GM20431 (cell line): ENCODE measurements around the gene CSNK2B.

Experiments
- in situ Hi-C: fragments of 300-500 bp; cut with MseI, MboI; formaldehyde crosslinking; loops from one replicate; pipeline ENCODE4 v1.15.0; 2020; ENCODE audit warnings: low sequenced_read_pairs; ENCODE audit not compliant: unreplicated experiment

CSNK2B gene

GRCh38 chr6:31660381-31661261 lies 5.3 kb upstream of the CSNK2B start, which contains the start of gene C6orf47:
C6orf47 (minus strand) TSS chr6:31660778; CDS start chr6:31659947, 831 bp downstream.
- in situ Hi-C loops, result no loop called here

GRCh38 chr6:31661262-31662123 lies 4.4 kb upstream of the CSNK2B start:
- in situ Hi-C loops, result no loop called here

DNA sequence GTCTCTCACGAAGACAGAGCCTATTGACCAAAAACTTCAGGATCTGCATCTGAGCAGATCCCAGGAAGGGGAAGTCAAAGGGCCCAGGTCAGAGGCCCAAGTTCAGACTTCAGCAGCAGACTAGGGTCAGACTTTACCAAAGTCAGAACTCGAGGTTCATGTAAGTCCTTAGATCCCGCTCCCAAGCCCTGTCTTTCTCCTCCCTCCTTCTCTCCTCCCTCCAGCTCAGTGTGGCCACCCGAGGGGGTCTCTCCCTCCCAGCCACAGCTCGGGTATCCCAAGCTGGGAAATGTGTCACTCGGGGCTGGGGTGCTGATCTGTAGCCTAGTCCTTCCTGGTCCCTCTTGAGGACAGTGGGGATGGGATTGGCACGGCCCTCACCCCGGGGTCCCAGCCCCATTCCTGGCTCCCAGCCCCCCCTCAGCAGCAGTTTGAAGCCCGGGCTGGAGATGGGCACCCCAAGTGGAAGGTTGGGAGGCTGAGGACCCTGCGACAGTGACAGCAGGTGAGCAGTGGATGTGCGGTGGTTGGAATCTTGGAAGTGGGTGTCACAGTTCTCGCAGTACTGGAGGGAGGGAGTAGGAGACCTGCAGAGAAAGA lies 3.7 kb upstream of the CSNK2B start:
- in situ Hi-C loops, result no loop called here

DNA sequence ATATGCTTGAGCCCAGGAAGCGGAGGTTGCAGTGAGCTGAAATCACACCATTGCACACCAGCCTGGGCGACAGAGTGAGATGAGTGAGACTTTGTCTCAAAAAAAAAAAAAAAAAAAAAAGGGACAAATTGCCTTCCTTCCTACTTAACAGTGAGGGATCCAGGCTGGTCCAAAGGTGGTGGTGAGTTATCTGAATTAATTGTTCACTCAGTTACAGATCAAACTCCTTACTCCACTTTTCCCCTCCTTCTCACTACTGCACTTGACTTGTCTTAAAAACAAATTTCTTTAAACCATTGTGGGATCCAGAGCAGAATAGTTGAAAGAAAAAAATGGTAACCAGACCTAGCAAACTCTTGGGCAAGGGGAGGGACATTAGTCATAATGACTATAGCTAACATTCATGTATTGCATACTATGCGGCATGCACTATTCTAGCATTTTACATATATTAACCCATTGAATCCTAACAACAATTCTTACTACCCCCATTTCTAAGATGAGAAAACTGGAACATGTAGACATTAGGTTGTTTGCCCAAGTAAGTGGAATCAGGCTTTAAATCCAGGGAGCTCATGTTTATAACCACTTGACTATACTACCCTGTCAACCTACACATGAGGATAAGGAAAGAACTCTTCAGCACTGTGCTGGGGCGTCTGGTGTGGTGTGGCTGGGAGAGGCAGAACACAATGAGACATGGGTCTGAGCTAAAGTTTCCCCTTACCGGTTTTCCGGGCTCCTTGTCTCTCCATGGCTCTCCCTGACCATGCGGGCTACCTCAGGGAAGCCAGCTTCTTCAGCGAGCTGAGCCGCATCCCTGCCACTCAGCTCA lies 2.5 kb upstream of the CSNK2B start:
- in situ Hi-C loops, result no loop called here

- in situ Hi-C loops, result no loop called here
Observed at GRCh38 chr6:31663961-31664789, 1.7 kb upstream of the CSNK2B start.

GRCh38 chr6:31664790-31665500 lies 935 bp upstream of the CSNK2B start, which contains the start of gene GPANK1:
GPANK1 (minus strand) TSS chr6:31664997; CDS start chr6:31664478, 519 bp downstream.
- in situ Hi-C loops, result no loop called here

GRCh38 chr6:31666337-31666965 lies 571 bp downstream of the CSNK2B start:
- in situ Hi-C loops, result no loop called here

- in situ Hi-C loops, result no loop called here
Observed at GRCh38 chr6:31669676-31670075, 3.8 kb downstream of the CSNK2B start, which contains the start of gene LY6G5B. LY6G5B (plus strand) TSS chr6:31669976; CDS start chr6:31670951, 975 bp downstream.

DNA sequence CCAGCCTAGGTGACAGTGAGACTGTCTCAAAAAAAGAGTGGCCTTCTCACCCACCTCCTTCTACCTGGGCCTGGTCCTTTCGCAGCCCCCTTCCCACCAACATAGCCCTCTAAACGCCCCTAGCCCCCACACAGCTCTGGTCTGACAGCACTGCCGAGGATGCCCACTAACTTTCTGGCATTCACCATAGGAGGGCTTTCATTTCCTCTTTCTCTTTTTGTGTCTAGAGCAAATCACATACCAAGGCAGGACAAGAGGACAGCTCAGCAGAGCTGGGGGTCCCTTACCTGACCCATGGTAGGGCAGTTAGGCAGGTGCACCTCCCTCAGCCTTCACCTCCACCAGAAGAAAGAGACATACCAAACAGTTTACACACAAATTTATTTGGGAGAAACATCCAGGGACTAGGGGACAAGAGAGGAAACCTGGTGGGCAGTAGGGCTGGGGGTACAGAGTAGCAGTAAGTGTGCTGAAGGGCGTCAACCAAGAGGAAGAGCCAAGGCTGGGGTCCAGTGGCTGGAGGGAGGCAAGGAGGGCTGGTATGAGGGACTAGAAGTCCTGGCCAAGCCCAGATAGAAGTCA lies 10.5 kb downstream of the CSNK2B start:
- in situ Hi-C loops, result no loop called here

DNA sequence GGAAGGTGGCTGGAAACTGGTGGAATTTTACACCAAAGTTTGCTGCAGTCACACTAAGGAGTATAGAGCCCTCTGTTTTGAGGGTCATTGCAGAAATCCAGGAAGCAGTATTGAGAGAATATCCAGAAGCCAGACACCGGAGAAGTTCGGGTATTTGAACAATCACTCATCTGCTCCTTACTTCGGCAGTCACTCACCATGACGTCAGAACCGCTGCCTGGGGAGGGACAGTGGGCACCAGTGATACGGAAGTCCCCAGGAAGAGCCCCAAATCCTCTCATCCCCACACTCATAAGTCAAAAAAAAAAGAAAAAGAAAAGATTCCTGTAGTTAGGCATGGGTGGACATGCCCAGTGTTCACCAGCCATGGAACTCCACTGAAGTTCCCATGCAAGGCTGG lies 11.0 kb downstream of the CSNK2B start:
- in situ Hi-C loops, result no loop called here

DNA sequence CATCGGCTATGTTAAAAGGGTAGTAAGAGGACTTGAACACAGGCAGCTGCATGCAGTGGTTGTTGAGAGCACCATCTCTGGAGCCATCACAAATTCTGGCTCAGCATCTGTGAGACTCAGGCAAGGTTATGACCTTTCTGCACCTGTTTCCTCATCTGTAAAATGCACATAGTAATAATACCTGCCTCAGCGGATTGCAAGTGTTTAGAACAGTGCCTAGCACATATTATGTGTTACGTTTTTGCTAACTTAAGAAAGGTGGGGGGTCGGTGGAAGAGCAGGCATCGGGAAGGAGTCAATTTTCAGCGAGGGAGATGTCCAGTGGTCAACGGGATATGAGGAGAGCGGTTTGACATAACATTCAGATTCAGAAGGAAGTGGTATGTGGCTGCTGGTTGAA lies 12.1 kb downstream of the CSNK2B start:
- in situ Hi-C loops, result no loop called here

DNA sequence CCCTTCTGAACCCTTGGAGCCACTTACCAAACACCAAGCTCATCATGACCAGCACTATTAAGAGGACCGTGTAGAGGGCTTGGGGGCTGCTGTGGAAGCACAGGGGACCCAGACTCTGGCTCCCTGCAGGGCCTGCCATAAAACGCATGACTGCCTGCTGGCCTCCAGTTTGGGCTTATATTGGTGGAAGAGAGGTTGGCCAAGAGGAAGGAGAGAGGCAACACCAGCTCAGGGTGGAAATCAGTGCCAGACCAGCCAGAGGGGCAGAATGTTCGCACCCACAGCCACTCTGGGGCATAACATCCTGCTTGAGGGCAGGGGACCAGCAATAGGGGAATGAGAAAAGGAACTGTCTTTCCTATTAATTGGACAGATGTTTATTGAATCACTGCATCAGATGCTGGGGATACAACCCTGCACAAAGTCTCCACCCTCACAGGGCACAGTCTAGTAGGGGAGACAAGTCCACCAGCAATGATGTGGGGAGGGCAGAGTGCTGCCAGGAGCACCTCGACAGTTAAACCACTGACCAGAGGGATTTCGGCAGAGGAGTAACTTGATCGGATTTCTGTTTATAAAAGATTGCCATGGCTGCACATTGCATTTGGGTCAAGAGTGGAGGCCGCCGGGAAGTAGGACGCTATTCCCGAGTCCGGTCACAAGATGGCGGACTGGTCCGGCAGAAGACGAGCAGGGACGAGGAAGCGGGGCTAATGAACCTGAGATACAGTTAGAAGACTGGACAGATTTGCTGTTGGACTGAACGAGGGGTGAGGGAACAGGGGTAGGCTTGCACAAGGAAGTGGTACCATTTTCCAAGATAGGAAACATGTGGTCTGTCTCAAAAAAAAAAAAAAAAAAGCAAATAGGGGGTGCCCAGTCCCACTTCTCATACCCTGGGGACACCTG lies 14.6 kb downstream of the CSNK2B start, which contains the start of gene LY6G5C:
Gene LY6G5C (minus strand): TSS at position 842 of the 909 bp plus-strand sequence. CDS start 694 bp downstream, at position 148.
- in situ Hi-C loops, result no loop called here

GRCh38 chr6:31681135-31681671 lies 15.3 kb downstream of the CSNK2B start:
- in situ Hi-C loops, result no loop called here

- in situ Hi-C loops, result no loop called here
Observed at GRCh38 chr6:31683591-31683990, 17.7 kb downstream of the CSNK2B start.

- in situ Hi-C loops, result no loop called here
Observed at GRCh38 chr6:31686483-31686882, 20.6 kb downstream of the CSNK2B start.

DNA sequence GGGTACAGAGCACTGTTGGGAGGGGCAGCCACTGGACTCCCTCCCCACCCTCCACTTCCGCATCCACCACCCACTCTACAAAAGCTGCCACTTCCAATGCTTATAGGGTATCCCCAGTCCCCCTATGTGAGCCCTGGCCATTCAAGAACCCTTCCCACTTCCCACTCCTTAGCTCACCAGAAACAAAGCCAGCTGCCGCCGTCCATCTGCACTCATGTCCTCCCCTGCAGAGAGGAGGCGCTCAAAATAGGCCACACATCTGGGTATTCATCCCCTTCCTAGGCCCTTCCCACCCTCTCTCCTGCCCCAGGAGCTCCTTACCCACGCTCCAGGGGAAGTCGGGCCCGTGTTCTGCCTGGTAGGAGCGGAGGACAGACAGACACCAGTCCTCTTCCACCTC lies 21.4 kb downstream of the CSNK2B start:
- in situ Hi-C loops, result no loop called here
